IMR-90 (cell line): ENCODE data around the gene MET. TPM values are rescaled to one million over a fixed set of nuclear protein-coding genes. Genes with fewer than 3 reads are reported as not detected.

Experiments used
- ATAC-seq: fragments of 200-7000 bp; cut with Tn5 transposase; 2 replicates; pipeline ENCODE4 v1.9.1; 2020; ENCODE audit warnings: low read depth, mild to moderate bottlenecking, moderate library complexity
- BruUV-seq: library from RNA; stranded (reverse); fragments of 400-500 nt; replicated peaks from 2 replicates; lab custom pipeline; 2021; lab: Mats Ljungman, UMichigan
- CTCF ChIA-PET: fragments of 300-600 bp; formaldehyde crosslinking; extraction: SDS; loops from one replicate; lab custom pipeline; 2021; ENCODE audit warnings: antibody characterized with exemption; lab: Yijun Ruan, JAX
- POLR2A ChIA-PET: fragments of 300-600 bp; sonication (Branson Sonifier 250); formaldehyde crosslinking; loops from one replicate; lab custom pipeline; 2022; ENCODE audit warnings: antibody characterized with exemption; ENCODE audit not compliant: unreplicated experiment; lab: Charles Lee
- DNase-seq: peaks from one replicate; pipeline ENCODE4 v3.0.0; 2013
- H2AFZ ChIP-seq: replicated peaks from 2 replicates; pipeline ENCODE3; 2013; ENCODE audit warnings: low read length, mild to moderate bottlenecking; ENCODE audit not compliant: poor library complexity
- H2AK5ac ChIP-seq: 2 replicates; pipeline ENCODE4 v1.6.1; 2013; ENCODE audit warnings: low read depth, low read length, inconsistent platforms
- H2AK9ac ChIP-seq: replicated peaks from 2 replicates; pipeline ENCODE3; 2013; ENCODE audit warnings: mild to moderate bottlenecking, low read depth, low read length, moderate library complexity; ENCODE audit not compliant: poor library complexity
- H2BK120ac ChIP-seq: 2 replicates; pipeline ENCODE4 v1.6.1; 2013; ENCODE audit warnings: low read depth, low read length, inconsistent platforms
- H2BK15ac ChIP-seq: 3 replicates; pipeline ENCODE4 v1.6.1; 2013; ENCODE audit warnings: low read depth, low read length, inconsistent platforms
- H2BK20ac ChIP-seq: 2 replicates; pipeline ENCODE4 v1.6.1; 2013; ENCODE audit warnings: low read depth, mild to moderate bottlenecking, inconsistent platforms, low read length, moderate library complexity
- H2BK5ac ChIP-seq: 2 replicates; pipeline ENCODE4 v1.6.1; 2013; ENCODE audit warnings: mild to moderate bottlenecking, low read depth, low read length, inconsistent platforms; ENCODE audit not compliant: poor library complexity, severe bottlenecking
- H3K14ac ChIP-seq: replicated peaks from 2 replicates; pipeline ENCODE4 v1.6.1; 2013; ENCODE audit warnings: low read depth, low read length, inconsistent platforms
- H3K18ac ChIP-seq: 2 replicates; pipeline ENCODE4 v1.6.1; 2013; ENCODE audit warnings: low read depth, low read length, control low read depth
- H3K23ac ChIP-seq: 2 replicates; pipeline ENCODE4 v1.6.1; 2013; ENCODE audit warnings: low read depth, low read length, inconsistent platforms
- H3K27ac ChIP-seq: 2 replicates; pipeline ENCODE4 v1.5.1; 2013; ENCODE audit warnings: mild to moderate bottlenecking, control low read depth, low read length; ENCODE audit not compliant: insufficient read depth
- H3K27me3 ChIP-seq: 2 replicates; pipeline ENCODE4 v1.6.1; 2013; ENCODE audit warnings: low read length; ENCODE audit not compliant: control insufficient read depth, insufficient read depth
- H3K36me3 ChIP-seq: 2 replicates; pipeline ENCODE4 v1.6.1; 2013; ENCODE audit warnings: low read length, mixed read lengths; ENCODE audit not compliant: control insufficient read depth, insufficient read depth
- H3K4ac ChIP-seq: 2 replicates; pipeline ENCODE4 v1.6.1; 2013; ENCODE audit warnings: low read depth, low read length, inconsistent platforms
- H3K4me1 ChIP-seq: 2 replicates; pipeline ENCODE4 v1.6.1; 2013; ENCODE audit warnings: low read length, mixed read lengths; ENCODE audit not compliant: control insufficient read depth, insufficient read depth
- H3K4me2 ChIP-seq: 2 replicates; pipeline ENCODE4 v1.6.1; 2013; ENCODE audit warnings: low read depth, mild to moderate bottlenecking, control low read depth, low read length, moderate library complexity
- H3K4me3 ChIP-seq: 2 replicates; pipeline ENCODE4 v1.5.1; 2013; ENCODE audit warnings: low read depth, mild to moderate bottlenecking, control low read depth, low read length, moderate library complexity; ENCODE audit not compliant: insufficient read depth
- H3K56ac ChIP-seq: 2 replicates; pipeline ENCODE4 v1.6.1; 2013; ENCODE audit warnings: low read length, inconsistent platforms; ENCODE audit not compliant: insufficient read depth; ENCODE audit errors: extremely low read depth
- H3K79me1 ChIP-seq, 2 experiments: 2 replicates each; pipeline ENCODE4 v1.6.1; 2013; ENCODE audit warnings: low read length in 2 of 2, inconsistent platforms in 1 of 2, low read depth in 1 of 2
- H3K9ac ChIP-seq: 2 replicates; pipeline ENCODE4 v1.6.1; 2013; ENCODE audit warnings: low read depth, low read length, control low read depth
- H3K9me1 ChIP-seq: 2 replicates; pipeline ENCODE4 v1.6.1; 2013; ENCODE audit warnings: low read length, inconsistent platforms; ENCODE audit not compliant: insufficient read depth
- H3K9me3 ChIP-seq: 2 replicates; pipeline ENCODE4 v1.6.1; 2013; ENCODE audit warnings: low read length; ENCODE audit not compliant: control insufficient read depth, insufficient read depth
- H4K20me1 ChIP-seq: 2 replicates; pipeline ENCODE4 v1.6.1; 2013; ENCODE audit warnings: low read length, inconsistent platforms; ENCODE audit not compliant: insufficient read depth
- H4K5ac ChIP-seq: 2 replicates; pipeline ENCODE4 v1.6.1; 2013; ENCODE audit warnings: mild to moderate bottlenecking, low read depth, low read length, control low read depth
- H4K8ac ChIP-seq, 2 experiments: 2 replicates each; pipeline ENCODE4 v1.6.1; 2013; ENCODE audit warnings: low read depth in 2 of 2, low read length in 2 of 2, control low read depth in 1 of 2, inconsistent platforms in 1 of 2
- H4K91ac ChIP-seq: 2 replicates; pipeline ENCODE4 v1.6.1; 2013; ENCODE audit warnings: low read depth, low read length, inconsistent platforms; ENCODE audit not compliant: insufficient read depth
- BHLHE40 ChIP-seq: fragments of 150-350 bp; IDR thresholded peaks from 2 replicates; pipeline ENCODE4 v1.6.1; 2016; ENCODE audit warnings: mild to moderate bottlenecking, low read depth, low read length
- CEBPB ChIP-seq: IDR thresholded peaks from 2 replicates; pipeline ENCODE4 v1.6.1; 2012; ENCODE audit warnings: low read depth, low read length, improper control_type of control experiment
- CHD1 ChIP-seq: IDR thresholded peaks from 2 replicates; pipeline ENCODE4 v1.6.1; 2012; ENCODE audit warnings: low read depth, low read length, improper control_type of control experiment
- CTCF ChIP-seq: conservative IDR thresholded peaks from 2 replicates; pipeline ENCODE4 v1.5.1; 2012; ENCODE audit warnings: mild to moderate bottlenecking, low read depth, low read length, improper control_type of control experiment
- ELK1 ChIP-seq: fragments of 150-350 bp; IDR thresholded peaks from 2 replicates; pipeline ENCODE4 v1.6.1; 2016; ENCODE audit warnings: low read depth, mild to moderate bottlenecking, low read length, moderate library complexity, borderline replicate concordance
- FOS ChIP-seq: fragments of 150-350 bp; IDR thresholded peaks from 2 replicates; pipeline ENCODE4 v1.6.1; 2016; ENCODE audit warnings: low read depth, low read length
- MAFK ChIP-seq: IDR thresholded peaks from 2 replicates; pipeline ENCODE4 v1.6.1; 2012; ENCODE audit warnings: low read depth, low read length, improper control_type of control experiment
- MAZ ChIP-seq: IDR thresholded peaks from 2 replicates; pipeline ENCODE4 v1.6.1; 2012; ENCODE audit warnings: low read depth, mild to moderate bottlenecking, low read length, improper control_type of control experiment, moderate library complexity, borderline replicate concordance
- MXI1 ChIP-seq: IDR thresholded peaks from 2 replicates; pipeline ENCODE4 v1.6.1; 2012; ENCODE audit warnings: low read depth, mild to moderate bottlenecking, low read length, moderate library complexity, borderline replicate concordance
- NFE2L2 ChIP-seq: fragments of 150-350 bp; IDR thresholded peaks from 2 replicates; pipeline ENCODE4 v1.6.1; 2016; ENCODE audit warnings: low read depth, mild to moderate bottlenecking, low read length
- POLR2A ChIP-seq: IDR thresholded peaks from 2 replicates; pipeline ENCODE4 v1.6.1; 2012; ENCODE audit warnings: mild to moderate bottlenecking, low read depth, low read length
- RAD21 ChIP-seq: IDR thresholded peaks from 2 replicates; pipeline ENCODE4 v1.6.1; 2012; ENCODE audit warnings: low read length, improper control_type of control experiment
- RCOR1 ChIP-seq: IDR thresholded peaks from 2 replicates; pipeline ENCODE4 v1.6.1; 2012; ENCODE audit warnings: mild to moderate bottlenecking, low read length, improper control_type of control experiment; ENCODE audit not compliant: insufficient replicate concordance
- RFX5 ChIP-seq: IDR thresholded peaks from 2 replicates; pipeline ENCODE4 v1.8.0; 2012; ENCODE audit warnings: low read depth, mild to moderate bottlenecking, low read length, moderate library complexity
- SMC3 ChIP-seq: fragments of 150-350 bp; IDR thresholded peaks from 2 replicates; pipeline ENCODE4 v1.6.1; 2016; ENCODE audit warnings: low read depth, mild to moderate bottlenecking, antibody characterized with exemption, low read length, moderate library complexity
- USF2 ChIP-seq: fragments of 150-350 bp; IDR thresholded peaks from 2 replicates; pipeline ENCODE4 v1.6.1; 2017; ENCODE audit warnings: mild to moderate bottlenecking, antibody characterized with exemption, low read length, low read depth
- dilution Hi-C: fragments of 300-500 bp; cut with HindIII; formaldehyde crosslinking; loops from one replicate; pipeline ENCODE4 v1.14.3; 2018; ENCODE audit warnings: low sequenced_read_pairs; ENCODE audit not compliant: unreplicated experiment
- in situ Hi-C: fragments of 300-500 bp; cut with MboI; formaldehyde crosslinking; loops from 3 replicates; pipeline ENCODE4 v1.14.3; 2019; ENCODE audit warnings: low sequenced_read_pairs, inconsistent platforms, mixed read lengths
- intact Hi-C: fragments of 100-400 bp; cut with micrococcal nuclease; formaldehyde crosslinking; loops from 2 replicates; pipeline ENCODE4 v1.10.0; 2022
- polyA plus RNA-seq, 3 experiments: library from polyadenylated mRNA; depleted of rRNA; stranded (reverse); fragments of >200 nt; gene quantifications; 2 replicates each; pipeline ENCODE4 v1.2.3, GENCODE V29; 2012; ENCODE audit warnings: low replicate concordance in 1 of 3
- total RNA-seq: library from RNA; depleted of rRNA; stranded (reverse); fragments of >200 nt; gene quantifications from 2 replicates; pipeline ENCODE4 v1.2.3, GENCODE V29; 2012

MET gene
- total and polyA plus RNA-seq, 2 of the 4 experiments (the other 2 are of a cell fraction): 15.0 to 84.6 TPM

- Histone ChIP-seq H3K27me3 (no peaks in the 10 kb centered on the region), H3K4me1 (no peaks in the 10 kb centered on the region), H3K4me3 (no peak overlapping the region), H4K20me1 (no peaks in the 10 kb centered on the region), H2BK5ac (no peak overlapping the region), H2AFZ (no peak overlapping the region), H3K4ac (no peak overlapping the region), H4K5ac (no peak overlapping the region), H3K18ac (no peak overlapping the region), H3K23ac (no peak overlapping the region), H4K8ac (no peak overlapping the region), H2BK20ac (no peak overlapping the region), H3K36me3 (no peaks in the 10 kb centered on the region), H4K91ac (no peak overlapping the region), H2BK120ac (no peak overlapping the region), H3K9me3 (no peaks in the 10 kb centered on the region), H3K9me1 (0 out of 2 replicates have a peak, but pooled peaks cover 3% of the 10 kb centered on the region), H3K56ac (no peak overlapping the region), H2AK5ac (no peak overlapping the region), H2BK15ac (no peak overlapping the region), H3K27ac (no peak overlapping the region), H3K4me2 (no peak overlapping the region), H3K79me1 (no peaks in the 10 kb centered on the region), H3K14ac (no peak overlapping the region), H3K9ac (no peak overlapping the region), H2AK9ac (no peak overlapping the region)
- CTCF ChIA-PET: no interaction called here
- in situ Hi-C loops (no loop called here), dilution Hi-C loops (no loop called here), intact Hi-C loops (no loop called here)
- DNase-seq (no peak), ATAC-seq (no peak)
- POLR2A ChIA-PET: no interaction called here
- TF ChIP-seq ELK1: no peak
- TF ChIP-seq MAFK: no peak
- no peak for TF ChIP-seq RCOR1
- no peak for TF ChIP-seq CTCF
- TF ChIP-seq RAD21: no peak
- no peak for TF ChIP-seq RFX5
- TF ChIP-seq CHD1: no peak
- TF ChIP-seq NFE2L2: no peak
- no peak for TF ChIP-seq FOS
- TF ChIP-seq USF2: no peak
- no peak for TF ChIP-seq BHLHE40
- TF ChIP-seq MAZ: no peak
- TF ChIP-seq CEBPB: no peak
- no peak for TF ChIP-seq MXI1
- no peak for TF ChIP-seq POLR2A
- TF ChIP-seq SMC3: no peak
- no TSS peak for BruUV-seq
Measured at GRCh38 chr7:116661865-116662264, 10.1 kb upstream of the MET start.
